Coronary artery (tissue), 2 donors: ENCODE results near the gene DOCK11.
A peak's percentile ranks its signal among the peaks of the same experiment; 100 is the strongest.

Experiments
- DNase-seq: peaks from one replicate; pipeline ENCODE4 v3.0.0-alpha.2; 2017; ENCODE audit warnings: low spot score
- H3K27ac ChIP-seq, 2 donors: fragments of 200-600 bp; sonication (generic); one replicate each; pipeline ENCODE4 v1.5.1; 2016 to 2019
- H3K4me3 ChIP-seq: fragments of 200-600 bp; sonication (generic); 2 replicates; pipeline ENCODE4 v1.5.1; 2016; ENCODE audit warnings: mild to moderate bottlenecking, moderate library complexity
- CTCF ChIP-seq: fragments of 200-600 bp; sonication (generic); IDR thresholded peaks from one replicate; pipeline ENCODE4 v1.5.1; 2019; ENCODE audit warnings: antibody characterized with exemption

The DOCK11 gene

GRCh38 chrX:118508635-118509034 lies 13.0 kb downstream of the DOCK11 start:
- H3K4me3 ChIP-seq, result peak overlapping the region; percentile 30
- no peak for DNase-seq
- no peak for TF ChIP-seq CTCF
- H3K27ac ChIP-seq, result peak overlapping the region; percentile 36 to 79

- no peak for DNase-seq
- TF ChIP-seq CTCF, result no peak
- Histone ChIP-seq H3K4me3 (no peak overlapping the region), H3K27ac (no peak overlapping the region)
These were observed 14.5 kb downstream of the DOCK11 start for GRCh38 chrX:118510111-118510510.

GRCh38 chrX:118513120-118513898 lies 17.7 kb downstream of the DOCK11 start:
- DNase-seq, result no peak
- Histone ChIP-seq H3K4me3 (no peak overlapping the region), H3K27ac (peak overlapping the region; percentile 31 to 78)
- TF ChIP-seq CTCF, result no peak

- peak overlapping the region; percentile 54 to 70 for H3K27ac ChIP-seq
These were observed 24.0 kb downstream of the DOCK11 start for GRCh38 chrX:118519411-118520215.

GRCh38 chrX:118520216-118521206 lies 24.9 kb downstream of the DOCK11 start:
- peak overlapping the region; percentile 54 to 70 for H3K27ac ChIP-seq
- TF ChIP-seq CTCF, result no peak
- peak overlapping the region; percentile 5 for H3K4me3 ChIP-seq
- DNase-seq, result no peak

More at GRCh38 chrX:118519411-118520215, 24.0 kb downstream of the DOCK11 start:
- DNase-seq, result no peak
- H3K4me3 ChIP-seq, result no peak overlapping the region
- TF ChIP-seq CTCF, result no peak

- no peak overlapping the region for H3K4me3 ChIP-seq
- TF ChIP-seq CTCF, result no peak
- peak overlapping the region; percentile 54 to 70 for H3K27ac ChIP-seq
- DNase-seq, result no peak
These were observed 25.8 kb downstream of the DOCK11 start for GRCh38 chrX:118521435-118521834.
